Right lobe of liver (tissue), 4 donors: ENCODE data around the gene TBC1D8.

Source experiments
- CTCF ChIP-seq, 4 donors: fragments of 200-600 bp in 3 of 4; fragments of 450-650 bp in 1 of 4; IDR thresholded peaks; one replicate each; pipeline versions ENCODE4 v1.5.1 to v1.8.0; 2016 to 2022; ENCODE audit warnings: antibody characterized with exemption in 4 of 4, mild to moderate bottlenecking in 2 of 4
- POLR2A ChIP-seq: fragments of 450-650 bp; IDR thresholded peaks from one replicate; pipeline ENCODE4 v1.6.1; 2017; ENCODE audit warnings: antibody characterized with exemption, mild to moderate bottlenecking
- donor health status: DM: no; HTN: no; CAD: no.
- donor health status: DM: no; HTN: no; CAD: no.
- donor health status: DM: no; HTN: yes; CAD: no.

GRCh38 chr2:100982431-100982861 lies 168.7 kb downstream of the TBC1D8 start:
- no peak for TF ChIP-seq CTCF (IDR thresholded peaks at IDR 0.05)
- no peak for TF ChIP-seq POLR2A
